DND-41 (cell line): ENCODE data around the gene HEXA.

Experiments
- ATAC-seq: fragments of 200-7000 bp; cut with Tn5 transposase; 3 replicates; pipeline ENCODE4 v1.9.1; 2021; ENCODE audit warnings: low read depth; ENCODE audit not compliant: insufficient read depth
- DNase-seq: peaks from one replicate; pipeline ENCODE4 v3.0.0-alpha.2; 2020
- H2AFZ ChIP-seq: 2 replicates; pipeline ENCODE4 v1.6.0; 2012; ENCODE audit warnings: low read depth, low read length
- H3K27ac ChIP-seq: 2 replicates; pipeline ENCODE4 v1.5.1; 2012; ENCODE audit warnings: low read length, inconsistent platforms
- H3K27me3 ChIP-seq: fragments of 200-600 bp; sonication (generic); 2 replicates; pipeline ENCODE4 v1.6.0; 2012; ENCODE audit warnings: low read length, mild to moderate bottlenecking, inconsistent platforms; ENCODE audit not compliant: insufficient read depth, poor library complexity
- H3K36me3 ChIP-seq: 2 replicates; pipeline ENCODE4 v1.5.1; 2012; ENCODE audit warnings: low read length, inconsistent platforms; ENCODE audit not compliant: insufficient read depth
- H3K4me1 ChIP-seq: 2 replicates; pipeline ENCODE4 v1.5.1; 2012; ENCODE audit warnings: mild to moderate bottlenecking, low read length; ENCODE audit not compliant: insufficient read depth
- H3K4me2 ChIP-seq: 2 replicates; pipeline ENCODE4 v1.6.0; 2012; ENCODE audit warnings: mild to moderate bottlenecking, moderate library complexity, low read length, inconsistent platforms; ENCODE audit not compliant: insufficient read depth
- H3K4me3 ChIP-seq, 2 experiments: fragments of 200-600 bp in 1 of 2; shearing (Covaris generic) in 1 of 2; 2 replicates each; pipeline ENCODE4 v1.5.1; 2012 to 2016; ENCODE audit warnings: inconsistent platforms in 2 of 2, low read length in 2 of 2, mild to moderate bottlenecking in 2 of 2, low read depth in 1 of 2, moderate library complexity in 1 of 2
- H3K79me2 ChIP-seq: 2 replicates; pipeline ENCODE4 v1.6.0; 2012; ENCODE audit warnings: low read length, inconsistent platforms; ENCODE audit not compliant: insufficient read depth
- H3K9ac ChIP-seq: 2 replicates; pipeline ENCODE4 v1.6.0; 2012; ENCODE audit warnings: low read depth, mild to moderate bottlenecking, inconsistent platforms, low read length, moderate library complexity
- H3K9me3 ChIP-seq: 2 replicates; pipeline ENCODE4 v1.5.1; 2012; ENCODE audit warnings: low read length, moderate library complexity, mild to moderate bottlenecking, inconsistent platforms; ENCODE audit not compliant: insufficient read depth, severe bottlenecking
- H4K20me1 ChIP-seq: 2 replicates; pipeline ENCODE4 v1.6.0; 2012; ENCODE audit warnings: low read length; ENCODE audit not compliant: insufficient read depth
- CTCF ChIP-seq: IDR thresholded peaks from 2 replicates; pipeline ENCODE4 v1.5.1; 2012; ENCODE audit warnings: borderline replicate concordance, low read length, moderate library complexity, mild to moderate bottlenecking; ENCODE audit not compliant: poor library complexity, severe bottlenecking; ENCODE audit errors: extremely low read depth
- EZH2 ChIP-seq: IDR thresholded peaks from 3 replicates; pipeline ENCODE4 v1.6.1; 2012; ENCODE audit warnings: borderline replicate concordance, low read depth, mild to moderate bottlenecking, moderate library complexity, low read length, inconsistent platforms; ENCODE audit not compliant: severe bottlenecking

The HEXA gene

GRCh38 chr15:72361176-72361575 lies 14.6 kb downstream of the HEXA start:
- Histone ChIP-seq H3K9ac (no peak overlapping the region), H2AFZ (no peak overlapping the region), H3K79me2 (peaks cover 42% of the 10 kb centered on the region; the same call in 1 of the 2 replicates), H3K4me1 (peaks cover 7% of the 10 kb centered on the region), H3K4me2 (no peak overlapping the region), H3K9me3 (no peaks in the 10 kb centered on the region), H3K27ac (no peak overlapping the region), H4K20me1 (peaks cover 24% of the 10 kb centered on the region), H3K4me3 (no peak overlapping the region), H3K27me3 (no peaks in the 10 kb centered on the region), H3K36me3 (peaks cover 5% of the 10 kb centered on the region)
- DNase-seq (no peak), ATAC-seq (no peak)
- TF ChIP-seq CTCF, result no peak
- no peak for TF ChIP-seq EZH2

- H3K27ac ChIP-seq, result no peak overlapping the region
- no peak overlapping the region for H3K4me2 ChIP-seq
- H4K20me1 ChIP-seq, result peaks cover 24% of the 10 kb centered on the region
- peaks cover 39% of the 10 kb centered on the region; the same call in 1 of the 2 replicates for H3K79me2 ChIP-seq
- H3K9me3 ChIP-seq, result no peaks in the 10 kb centered on the region
- H2AFZ ChIP-seq, result no peak overlapping the region
- no peak overlapping the region for H3K9ac ChIP-seq
- DNase-seq (no peak), ATAC-seq (no peak)
- H3K27me3 ChIP-seq, result no peaks in the 10 kb centered on the region
- H3K36me3 ChIP-seq, result peaks cover 27% of the 10 kb centered on the region
- TF ChIP-seq CTCF (no peak), EZH2 (no peak)
- H3K4me1 ChIP-seq, result no peaks in the 10 kb centered on the region
- H3K4me3 ChIP-seq, result no peak overlapping the region
Measured at GRCh38 chr15:72358650-72359171, 17.1 kb downstream of the HEXA start.

GRCh38 chr15:72358121-72358520 lies 17.7 kb downstream of the HEXA start:
- Histone ChIP-seq H3K4me2 (no peak overlapping the region), H3K9me3 (no peaks in the 10 kb centered on the region), H3K27ac (no peak overlapping the region), H3K4me3 (no peak overlapping the region), H3K4me1 (no peaks in the 10 kb centered on the region), H3K36me3 (peaks cover 33% of the 10 kb centered on the region), H2AFZ (no peak overlapping the region), H3K79me2 (peaks cover 34% of the 10 kb centered on the region; the same call in 1 of the 2 replicates), H3K27me3 (no peaks in the 10 kb centered on the region), H4K20me1 (peaks cover 21% of the 10 kb centered on the region), H3K9ac (no peak overlapping the region)
- ATAC-seq (no peak), DNase-seq (no peak)
- TF ChIP-seq CTCF (no peak), EZH2 (no peak)

- no peak for DNase-seq
- H3K4me3 ChIP-seq, result no peak overlapping the region
- no peaks in the 10 kb centered on the region for H3K4me1 ChIP-seq
- no peaks in the 10 kb centered on the region for H3K27me3 ChIP-seq
- H3K27ac ChIP-seq, result no peak overlapping the region
- peaks cover 12% of the 10 kb centered on the region; the same call in 1 of the 2 replicates for H4K20me1 ChIP-seq
- H3K4me2 ChIP-seq, result no peak overlapping the region
- ATAC-seq, result no peak
- H3K9ac ChIP-seq, result no peak overlapping the region
- H3K9me3 ChIP-seq, result no peaks in the 10 kb centered on the region
- H3K79me2 ChIP-seq, result peaks cover 13% of the 10 kb centered on the region; the same call in 1 of the 2 replicates
- TF ChIP-seq EZH2 (no peak), CTCF (no peak)
- H3K36me3 ChIP-seq, result peaks cover 64% of the 10 kb centered on the region
- no peak overlapping the region for H2AFZ ChIP-seq
Measured at GRCh38 chr15:72354496-72354895, 21.3 kb downstream of the HEXA start.
